SU-DHL-6 (cell line): Measurements from ENCODE around the gene CR1L.
"Not testable (repeated sequence)": the region's sequence is repeated elsewhere in the genome, so short reads cannot be mapped to it uniquely, and the experiment has no call there.

Experiments used
- H2AFZ ChIP-seq: fragments of 200-600 bp; sonication (generic); 2 replicates; pipeline ENCODE4 v1.6.1; 2014; ENCODE audit warnings: low read depth, mild to moderate bottlenecking, moderate library complexity, mixed read lengths, antibody characterized with exemption, low read length; ENCODE audit not compliant: severe bottlenecking
- H3F3A ChIP-seq: fragments of 200-600 bp; shearing (Covaris generic); 2 replicates; pipeline ENCODE4 v1.6.0; 2016; ENCODE audit warnings: antibody characterized with exemption, mild to moderate bottlenecking; ENCODE audit not compliant: insufficient read depth
- H3K27ac ChIP-seq: fragments of 200-600 bp; sonication (generic); 2 replicates; pipeline ENCODE4 v1.5.1; 2016; ENCODE audit warnings: low read depth, mild to moderate bottlenecking, low read length, moderate library complexity, mixed read lengths
- H3K27me3 ChIP-seq: fragments of 200-600 bp; sonication (generic), shearing (Covaris generic); 2 replicates; pipeline ENCODE4 v1.6.0; 2014; ENCODE audit warnings: mild to moderate bottlenecking, low read length
- H3K36me3 ChIP-seq: fragments of 200-600 bp; sonication (generic); 2 replicates; pipeline ENCODE4 v1.6.1; 2014; ENCODE audit warnings: mild to moderate bottlenecking, low read length, mixed read lengths
- H3K4me2 ChIP-seq: fragments of 300-600, 200-600 bp; shearing (Covaris generic), sonication (generic); 2 replicates; pipeline ENCODE4 v1.6.0; 2014; ENCODE audit warnings: low read length, low read depth, mild to moderate bottlenecking; ENCODE audit not compliant: poor library complexity, severe bottlenecking
- H3K4me3 ChIP-seq: fragments of 200-600 bp; sonication (generic); 2 replicates; pipeline ENCODE4 v1.5.1; 2014; ENCODE audit warnings: antibody characterized with exemption, low read length, mild to moderate bottlenecking, mixed read lengths; ENCODE audit not compliant: insufficient read depth, poor library complexity, severe bottlenecking
- H3K79me2 ChIP-seq: fragments of 200-600 bp; sonication (generic); 2 replicates; pipeline ENCODE4 v1.6.1; 2014; ENCODE audit warnings: mild to moderate bottlenecking, low read length, moderate library complexity; ENCODE audit not compliant: insufficient read depth
- H3K9ac ChIP-seq: fragments of 200-600 bp; sonication (generic); 2 replicates; pipeline ENCODE4 v1.7.0; 2014; ENCODE audit warnings: mild to moderate bottlenecking, low read length
- H3K9me2 ChIP-seq: fragments of 200-600 bp; sonication (generic); replicated peaks from 2 replicates; pipeline ENCODE4 v1.6.1; 2014; ENCODE audit warnings: low read length; ENCODE audit not compliant: insufficient read depth
- H3K9me3 ChIP-seq: fragments of 200-600 bp; sonication (generic); 2 replicates; pipeline ENCODE4 v1.6.1; 2014; ENCODE audit warnings: low read length, mixed read lengths; ENCODE audit not compliant: insufficient read depth
- H4K20me1 ChIP-seq: fragments of 200-600 bp; sonication (generic); 2 replicates; pipeline ENCODE4 v1.6.1; 2014; ENCODE audit warnings: low read depth, mild to moderate bottlenecking, antibody characterized with exemption, low read length, moderate library complexity, mixed read lengths
- CTCF ChIP-seq: fragments of 200-600 bp; sonication (generic); IDR thresholded peaks from one replicate; pipeline ENCODE4 v1.5.1; 2017; ENCODE audit warnings: antibody characterized with exemption, mild to moderate bottlenecking, low read length, moderate library complexity; ENCODE audit not compliant: insufficient read depth, poor library complexity, severe bottlenecking
- EZH2phosphoT487 ChIP-seq: fragments of 200-600 bp; sonication (generic), shearing (Covaris generic); conservative IDR thresholded peaks from 2 replicates; pipeline ENCODE4 v1.6.1; 2018; ENCODE audit warnings: mild to moderate bottlenecking, antibody characterized with exemption, low read length, moderate library complexity, mixed read lengths

The CR1L gene

DNA sequence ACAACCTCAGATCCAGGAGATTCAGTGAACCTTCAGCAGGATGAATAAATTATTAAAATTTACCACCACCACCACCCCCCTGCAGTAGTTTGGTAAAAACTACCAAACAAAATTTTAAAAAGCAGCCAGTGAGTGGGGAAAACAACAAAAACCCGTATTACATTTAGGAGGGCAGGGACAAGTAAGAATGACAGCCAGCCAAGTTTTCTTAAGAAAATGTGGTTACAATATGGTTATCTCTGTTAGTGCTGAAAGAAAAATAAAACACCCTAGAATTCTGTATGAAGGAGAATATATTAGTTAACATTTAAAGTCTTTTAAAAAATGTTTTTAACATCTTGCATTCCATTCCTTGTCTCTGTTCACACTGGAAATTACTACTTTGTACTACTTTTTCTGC is 121.6 kb downstream of the CR1L start:
- H4K20me1 ChIP-seq = no peaks in the 10 kb centered on the region
- H3K36me3 ChIP-seq = peaks cover 52% of the 10 kb centered on the region
- no peak for TF ChIP-seq EZH2phosphoT487
- TF ChIP-seq CTCF = no peak
- H3K27me3 ChIP-seq = no peaks in the 10 kb centered on the region
- no peak overlapping the region for H3K4me2 ChIP-seq
- no peaks in the 10 kb centered on the region for H3K9me2 ChIP-seq
- H3K9me3 ChIP-seq = no peaks in the 10 kb centered on the region; the same call in 1 of the 2 replicates
- no peak overlapping the region for H3K27ac ChIP-seq
- H3K9ac ChIP-seq = no peak overlapping the region
- no peaks in the 10 kb centered on the region for H3K79me2 ChIP-seq
- no peak overlapping the region for H3K4me3 ChIP-seq
- no peaks in the 10 kb centered on the region for H3F3A ChIP-seq
- H2AFZ ChIP-seq = no peak overlapping the region

GRCh38 chr1:207770514-207770913 is 125.6 kb downstream of the CR1L start:
- not testable (repeated sequence) for H3K9me3 ChIP-seq, H4K20me1 ChIP-seq, H3K27me3 ChIP-seq, H3K27ac ChIP-seq, H3K79me2 ChIP-seq, H3K4me2 ChIP-seq, H3K9ac ChIP-seq, H3F3A ChIP-seq, H3K9me2 ChIP-seq, H3K4me3 ChIP-seq, H2AFZ ChIP-seq
- H3K36me3 ChIP-seq = peaks cover 20% of the 10 kb centered on the region
